Medulla oblongata (tissue), 1 donor: ENCODE results near the gene ATP7B.

ENCODE experiments used
- DNase-seq: peaks from one replicate; pipeline ENCODE4 v3.0.0-alpha.2; 2015; ENCODE audit errors: extremely low spot score

Gene ATP7B

DNA sequence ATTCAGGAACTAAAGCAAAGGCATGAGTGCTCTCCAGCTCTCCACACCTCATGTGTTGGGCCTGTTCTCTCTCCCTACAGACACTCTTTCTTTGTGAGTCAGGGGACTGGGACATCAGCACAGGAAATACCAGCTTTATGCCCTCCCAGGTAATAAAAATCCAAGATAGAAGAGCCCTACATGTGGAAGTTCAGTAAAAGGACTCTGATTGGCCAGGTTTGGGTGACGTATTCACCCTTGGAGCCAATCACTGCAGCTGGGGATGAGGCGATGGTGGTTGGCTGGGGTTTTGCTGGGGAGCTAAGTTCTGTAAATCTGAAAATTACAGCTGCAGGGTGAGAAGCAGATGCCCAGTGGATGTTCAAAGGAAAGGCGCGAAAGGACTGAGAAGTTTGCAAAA lies 117.0 kb downstream of the ATP7B start:
- no peak for DNase-seq

DNA sequence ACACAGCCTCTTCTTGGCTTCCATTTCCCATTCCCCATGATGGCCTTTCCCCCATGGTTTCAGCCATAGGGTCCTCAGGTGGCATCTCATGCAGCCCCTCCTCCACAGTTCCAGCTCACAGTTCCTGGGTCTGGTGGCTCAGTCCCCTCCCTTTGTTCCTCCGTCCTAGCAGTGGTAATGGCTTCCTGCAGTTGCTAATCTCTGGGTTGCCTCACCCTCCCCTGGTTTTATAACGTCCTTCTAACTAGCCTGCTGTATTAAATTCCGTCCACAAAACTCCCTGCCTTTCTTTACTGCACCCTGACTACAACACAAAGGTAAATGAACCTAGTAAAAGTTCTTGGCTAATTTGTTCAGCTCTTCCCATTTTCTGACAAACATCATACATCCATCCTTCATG lies 118.6 kb downstream of the ATP7B start:
- no peak for DNase-seq

DNA sequence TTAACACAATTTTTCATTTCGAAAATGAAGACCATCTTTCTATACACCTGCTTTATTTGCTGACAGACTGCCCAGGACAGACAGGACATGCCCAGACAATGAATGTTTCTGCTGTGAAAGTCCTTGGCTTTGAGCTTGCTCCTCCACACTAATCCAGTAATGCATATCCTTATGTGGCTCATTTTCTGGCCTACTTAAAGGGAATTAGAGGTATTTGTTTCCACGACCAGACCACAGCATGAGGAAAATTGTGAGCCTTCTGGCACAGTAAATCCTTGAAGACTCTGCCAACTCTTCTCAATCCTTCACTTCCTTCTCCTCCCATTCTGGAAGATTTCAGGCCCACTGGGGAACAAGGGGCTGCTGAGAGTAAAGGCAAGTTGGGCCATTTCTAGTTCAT lies 123.8 kb downstream of the ATP7B start:
- DNase-seq: no peak

GRCh38 chr13:51885651-51886050 lies 125.6 kb downstream of the ATP7B start:
- DNase-seq: no peak

GRCh38 chr13:51883226-51883600 lies 128.0 kb downstream of the ATP7B start:
- DNase-seq: no peak
